Thyroid gland (tissue), 4 donors: ENCODE measurements around the gene SBSN.

Experiments used
- CTCF ChIP-seq, 6 experiments: fragments of 200-600 bp in 3 of 6; fragments of 450-650 bp in 3 of 6; sonication (generic) in 3 of 6; IDR thresholded peaks; one replicate each; pipeline ENCODE4 v1.5.1; 2016 to 2019; ENCODE audit warnings: antibody characterized with exemption in 6 of 6, mild to moderate bottlenecking in 2 of 6, inconsistent platforms in 1 of 6, moderate library complexity in 1 of 6
- POLR2A ChIP-seq, 2 donors: fragments of 450-650 bp; IDR thresholded peaks; one replicate each; pipeline ENCODE4 v1.6.1; 2017; ENCODE audit warnings: antibody characterized with exemption in 2 of 2, mild to moderate bottlenecking in 2 of 2, moderate library complexity in 1 of 2

DNA sequence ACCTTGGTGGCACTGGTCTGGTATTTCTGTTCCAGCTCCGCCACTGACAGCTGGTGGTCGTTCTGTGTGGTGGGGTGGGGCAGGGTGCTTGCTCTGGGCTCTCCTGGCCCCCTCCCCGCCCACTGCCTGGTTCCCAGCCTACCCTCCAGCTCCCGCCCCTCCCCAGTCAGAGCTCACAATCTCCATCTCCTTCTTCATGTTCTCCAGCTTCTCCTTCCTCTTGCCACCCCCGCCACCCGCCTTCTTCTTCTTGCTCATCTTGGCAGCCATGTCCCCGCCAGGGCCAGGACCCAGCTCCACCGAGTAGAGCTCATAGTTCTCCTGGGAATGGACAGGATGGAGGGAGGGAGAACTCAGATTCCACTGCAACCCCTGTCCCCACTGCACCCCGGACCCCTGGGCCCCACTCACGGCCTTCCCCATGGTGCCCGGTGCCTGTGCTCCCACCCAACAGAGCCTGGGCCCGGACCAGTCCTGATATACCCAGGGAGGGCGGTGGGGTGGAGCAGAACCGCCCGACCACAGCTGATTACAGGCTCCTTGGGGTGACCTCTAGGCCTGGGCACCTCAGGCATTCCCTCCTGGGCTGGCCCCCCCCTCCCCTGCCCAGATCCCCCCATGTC is 35.2 kb upstream of the SBSN start, which contains the start of gene ATP4A:
- TF ChIP-seq CTCF (IDR thresholded peaks at IDR 0.05) (no peak), POLR2A (IDR thresholded peaks at IDR 0.05) (no peak)
